ENCODE measurements around the gene MYL10. TPM values are rescaled to one million over a fixed set of nuclear protein-coding genes. Genes with fewer than 3 reads are reported as not detected.

Gene MYL10
- total RNA-seq, 1 experiment from 2014 or later, result not detected

DNA sequence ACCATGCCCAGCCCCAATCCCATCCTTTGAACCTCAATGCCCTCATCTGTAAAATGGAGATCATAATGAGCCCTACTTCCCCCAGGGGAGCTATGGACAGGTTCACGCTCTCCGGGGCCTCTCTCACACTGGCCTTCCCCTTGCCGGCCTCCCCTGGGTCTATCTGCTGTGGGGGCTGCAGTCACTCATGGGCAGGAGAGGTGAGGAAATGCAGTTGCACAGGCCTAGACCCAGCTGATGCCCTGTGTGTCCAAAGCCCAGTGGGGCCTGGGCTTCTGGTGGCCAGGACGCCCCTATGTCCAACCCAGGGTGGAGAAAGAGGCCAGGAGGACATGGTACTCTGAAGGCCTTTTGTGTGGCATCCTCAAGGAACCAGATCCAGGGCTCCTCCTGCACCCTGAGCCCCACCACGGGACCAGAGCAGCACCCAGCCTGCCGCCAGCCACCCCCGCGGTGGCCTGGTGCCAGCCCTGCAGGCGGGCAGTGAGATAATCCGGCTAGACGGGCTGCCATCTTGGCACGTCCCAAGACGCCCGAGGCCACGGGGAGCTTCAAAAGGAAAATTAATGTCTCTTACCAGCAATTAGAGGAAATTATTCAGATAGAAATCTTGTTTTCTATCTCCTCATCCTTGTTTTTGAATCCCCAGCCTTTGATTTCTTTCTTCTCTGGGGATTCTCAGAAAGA, 39.0 kb downstream of the MYL10 start:
- in situ Hi-C loops (cut with HindIII; ENCODE audit: low pct_unique_long_range_greater_than_20kb, low sequenced_read_pairs), result no loop called here
- DNase-seq (ENCODE audit: low read depth, low spot score), result no peak

DNA sequence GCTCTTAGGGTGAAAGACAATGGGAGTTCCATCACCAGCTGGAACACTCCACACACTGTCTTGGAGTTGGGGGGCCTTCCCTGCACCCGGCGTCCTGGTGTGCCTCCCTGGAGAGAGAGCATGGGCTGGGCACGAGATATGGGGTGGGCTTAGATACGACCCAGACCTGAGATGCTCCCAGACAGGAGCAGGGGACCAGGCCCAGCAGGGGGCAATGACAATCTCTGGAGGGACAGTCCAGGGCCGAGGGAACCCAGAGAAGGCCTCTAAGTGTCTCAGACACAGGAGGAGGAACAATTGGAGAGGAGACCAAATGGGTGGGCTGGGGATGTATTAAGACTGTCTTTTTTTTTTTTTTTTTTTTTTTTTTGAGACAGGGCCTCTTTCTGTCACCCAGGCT, 40.0 kb downstream of the MYL10 start:
- in situ Hi-C loops (cut with HindIII; ENCODE audit: low pct_unique_long_range_greater_than_20kb, low sequenced_read_pairs), result no loop called here

DNA sequence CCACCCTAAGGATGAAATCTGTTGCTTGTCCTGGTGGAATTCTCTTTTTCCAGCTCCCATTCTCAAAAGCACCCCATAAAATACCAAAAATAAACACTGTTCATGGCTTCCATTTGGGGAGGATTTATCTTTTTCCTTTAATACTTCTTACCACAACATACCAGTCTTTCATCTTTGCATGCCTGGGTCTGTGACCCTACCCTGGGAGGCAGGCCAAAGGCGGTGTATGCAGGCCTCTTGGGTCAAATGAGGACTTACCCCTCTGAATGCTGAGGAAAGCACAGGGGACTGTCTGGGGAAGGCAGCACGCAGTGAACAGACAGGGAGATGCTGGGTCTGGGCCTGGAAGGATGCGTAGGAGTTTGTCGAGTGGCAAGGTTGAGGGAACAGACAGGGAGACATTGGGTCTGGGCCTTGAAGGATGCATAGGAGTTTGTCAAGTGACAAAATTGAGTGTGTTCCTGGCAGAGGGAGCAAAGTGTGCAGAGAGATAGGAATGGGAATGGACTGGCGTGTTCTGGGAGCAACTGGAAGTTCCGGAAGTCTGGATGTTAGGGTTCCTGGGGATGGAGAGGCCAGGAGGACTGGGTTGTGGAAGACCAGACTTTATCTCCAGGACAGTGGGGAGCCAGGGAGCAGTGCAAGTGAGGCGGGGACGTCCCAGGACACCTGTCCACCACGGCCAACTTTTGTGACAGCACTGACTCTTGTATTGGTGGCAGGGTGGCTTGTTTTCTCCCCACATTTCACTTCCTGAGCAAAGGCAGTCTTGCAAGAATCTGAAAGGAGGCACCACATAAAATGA, 40.8 kb downstream of the MYL10 start:
- in situ Hi-C loops (cut with HindIII; ENCODE audit: low pct_unique_long_range_greater_than_20kb, low sequenced_read_pairs), result no loop called here
- DNase-seq (ENCODE audit: low read depth, low spot score), result no peak

More for the DNA sequence above, 40.0 kb downstream of the MYL10 start:
- no peak for DNase-seq (ENCODE audit: low read depth, low spot score)

- no peak for DNase-seq (ENCODE audit: low read depth, low spot score)
- in situ Hi-C loops (cut with HindIII; ENCODE audit: low pct_unique_long_range_greater_than_20kb, low sequenced_read_pairs), result no loop called here
These were observed 42.0 kb downstream of the MYL10 start for GRCh38 chr7:101586906-101587677.

GRCh38 chr7:101586078-101586905, 42.8 kb downstream of the MYL10 start:
- no peak for DNase-seq (ENCODE audit: low read depth, low spot score)
- in situ Hi-C loops (cut with HindIII; ENCODE audit: low pct_unique_long_range_greater_than_20kb, low sequenced_read_pairs), result no loop called here

- in situ Hi-C loops (cut with HindIII; ENCODE audit: low pct_unique_long_range_greater_than_20kb, low sequenced_read_pairs), result no loop called here
- no peak for DNase-seq (ENCODE audit: low read depth, low spot score)
These were observed 46.1 kb downstream of the MYL10 start for GRCh38 chr7:101582971-101583370.

- no peak for DNase-seq (ENCODE audit: low read depth, low spot score)
- in situ Hi-C loops (cut with HindIII; ENCODE audit: low pct_unique_long_range_greater_than_20kb, low sequenced_read_pairs), result no loop called here
These were observed 47.2 kb downstream of the MYL10 start for GRCh38 chr7:101581891-101582290.

DNA sequence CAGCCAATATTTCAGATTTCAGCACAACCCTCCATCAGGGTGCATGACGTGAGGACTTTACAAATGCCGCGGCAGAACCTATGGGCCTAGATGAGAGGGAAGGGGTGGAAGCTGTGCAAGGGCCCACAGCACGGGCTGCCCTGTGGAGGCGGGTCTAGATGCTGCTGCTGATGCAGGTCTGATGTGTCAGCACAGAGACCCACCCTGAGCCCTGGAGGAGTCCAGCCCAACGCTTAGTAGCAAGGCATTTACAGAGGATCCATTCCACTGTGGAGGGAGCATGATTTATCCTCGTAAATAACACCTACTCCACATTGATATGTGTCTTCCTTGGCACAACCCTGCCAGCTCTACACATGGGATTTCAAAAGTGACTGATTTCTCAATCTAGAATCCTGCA, 48.5 kb downstream of the MYL10 start:
- no peak for DNase-seq (ENCODE audit: low read depth, low spot score)
- in situ Hi-C loops (cut with HindIII; ENCODE audit: low pct_unique_long_range_greater_than_20kb, low sequenced_read_pairs), result no loop called here

- in situ Hi-C loops (cut with HindIII; ENCODE audit: low pct_unique_long_range_greater_than_20kb, low sequenced_read_pairs), result no loop called here
- DNase-seq (ENCODE audit: low read depth, low spot score), result no peak
These were observed 50.5 kb downstream of the MYL10 start for GRCh38 chr7:101578552-101578951.

DNA sequence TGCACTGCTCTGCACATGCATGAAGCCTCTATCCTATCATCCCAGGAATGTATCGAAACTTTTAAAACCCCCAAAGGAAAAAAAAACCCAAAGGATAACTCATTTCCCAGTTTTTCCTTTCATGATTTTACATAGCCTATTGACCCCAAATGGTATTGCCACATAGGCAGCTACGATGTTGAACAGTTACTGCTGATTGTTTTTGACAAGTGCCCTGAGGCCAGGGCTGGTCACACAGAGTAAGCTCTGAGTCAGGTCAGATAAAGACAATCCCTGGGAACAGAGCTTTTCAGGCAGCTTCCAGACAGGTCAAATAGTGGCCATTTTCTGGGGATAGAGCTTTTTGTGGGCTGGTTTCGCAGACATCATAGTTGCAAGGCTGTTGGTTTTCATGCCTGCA, 52.1 kb downstream of the MYL10 start:
- no peak for DNase-seq (ENCODE audit: low read depth, low spot score)
- in situ Hi-C loops (cut with HindIII; ENCODE audit: low pct_unique_long_range_greater_than_20kb, low sequenced_read_pairs), result no loop called here

DNA sequence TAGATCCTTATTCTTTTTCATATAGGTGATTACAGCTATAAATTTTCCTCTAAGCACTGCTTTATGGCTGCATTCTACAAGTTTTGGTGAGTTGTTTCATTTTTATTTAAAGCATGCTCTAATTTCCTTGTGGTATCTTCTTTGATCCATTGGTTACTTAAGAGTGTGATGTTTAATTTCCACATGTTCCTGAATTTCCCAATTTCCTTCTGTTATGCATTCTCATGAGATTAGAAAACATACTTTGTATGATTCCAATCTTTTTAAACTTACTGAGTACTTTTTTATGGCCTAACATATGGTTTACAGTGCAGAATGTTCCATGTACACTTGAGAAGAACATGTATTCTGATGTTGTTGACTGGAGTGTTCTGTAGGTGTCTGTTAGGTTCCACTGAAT, 53.4 kb downstream of the MYL10 start:
- in situ Hi-C loops (cut with HindIII; ENCODE audit: low pct_unique_long_range_greater_than_20kb, low sequenced_read_pairs), result no loop called here
- DNase-seq (ENCODE audit: low read depth, low spot score), result no peak

DNA sequence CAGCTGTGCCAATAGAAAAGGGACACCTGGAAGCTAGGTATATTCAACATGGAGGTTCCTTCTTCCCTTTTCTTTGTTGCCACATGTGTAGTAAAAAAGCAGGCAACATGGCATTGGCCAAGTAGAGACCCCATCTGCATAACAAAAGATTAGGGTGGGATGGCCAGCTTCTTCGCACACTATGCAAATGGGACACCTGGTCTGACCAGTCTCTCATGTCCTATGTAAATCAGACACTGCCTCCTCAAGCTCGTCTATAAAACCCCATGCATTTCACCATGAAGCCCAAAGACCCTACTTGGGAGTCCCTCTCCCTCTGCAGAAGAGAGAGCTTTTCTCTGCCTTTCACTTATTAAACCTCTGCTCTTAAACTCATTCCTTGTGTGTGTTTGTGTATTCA, 53.9 kb downstream of the MYL10 start:
- in situ Hi-C loops (cut with HindIII; ENCODE audit: low pct_unique_long_range_greater_than_20kb, low sequenced_read_pairs), result no loop called here
- no peak for DNase-seq (ENCODE audit: low read depth, low spot score)

- no peak for DNase-seq (ENCODE audit: low read depth, low spot score)
- in situ Hi-C loops (cut with HindIII; ENCODE audit: low pct_unique_long_range_greater_than_20kb, low sequenced_read_pairs), result no loop called here
These were observed 56.9 kb downstream of the MYL10 start for GRCh38 chr7:101572156-101572555.

DNA sequence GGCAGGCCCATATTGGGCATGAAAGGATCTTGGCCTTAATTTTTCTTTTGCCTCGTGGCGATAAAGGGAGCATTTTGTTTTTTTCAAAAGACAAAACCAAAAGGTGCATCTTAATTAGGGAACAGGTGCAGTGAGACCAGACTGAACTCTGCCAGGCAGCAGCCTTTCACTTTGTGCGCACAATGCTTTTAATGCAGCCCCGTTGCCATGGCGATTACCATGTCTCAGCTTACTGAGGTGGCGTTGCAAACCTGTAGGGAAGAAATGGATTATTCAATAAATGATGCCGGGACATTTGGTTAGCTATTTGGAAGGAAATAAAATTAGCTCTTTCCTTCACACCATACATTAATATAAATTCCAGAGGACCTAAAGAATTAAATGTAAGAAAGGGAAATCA, 61.9 kb downstream of the MYL10 start:
- no peak for DNase-seq (ENCODE audit: low read depth, low spot score)
- in situ Hi-C loops (cut with HindIII; ENCODE audit: low pct_unique_long_range_greater_than_20kb, low sequenced_read_pairs), result no loop called here

DNA sequence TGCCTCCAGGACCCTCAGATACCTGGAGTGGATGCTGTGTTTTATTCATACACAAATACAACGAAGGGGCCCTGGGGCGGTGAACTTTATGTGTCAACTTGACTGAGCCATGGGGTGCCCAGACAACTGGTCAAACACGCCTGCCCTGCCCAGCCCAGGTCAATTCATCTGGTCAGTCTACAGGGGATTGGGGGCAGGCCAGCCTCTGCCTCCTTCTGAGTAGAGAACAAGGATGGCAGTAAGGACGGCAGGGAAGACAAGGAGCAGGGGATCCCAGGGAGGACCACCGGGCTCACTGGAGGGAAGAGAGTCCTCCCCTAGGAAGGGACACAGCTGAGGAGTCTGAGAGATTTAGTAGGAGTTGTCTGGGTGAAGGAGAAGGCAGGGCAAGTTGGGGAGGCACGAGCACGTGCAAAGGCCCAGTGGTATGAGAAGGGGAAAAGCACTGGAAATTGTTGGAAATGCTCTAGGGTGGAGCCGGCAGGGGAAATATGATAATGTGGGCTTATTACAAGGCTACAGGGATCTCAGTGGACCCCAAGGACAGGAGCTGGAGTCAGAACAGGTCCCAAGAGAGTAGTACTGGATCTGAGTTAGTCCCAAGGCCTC, 63.4 kb downstream of the MYL10 start:
- in situ Hi-C loops (cut with HindIII; ENCODE audit: low pct_unique_long_range_greater_than_20kb, low sequenced_read_pairs), result no loop called here
- DNase-seq (ENCODE audit: low read depth, low spot score), result no peak

DNA sequence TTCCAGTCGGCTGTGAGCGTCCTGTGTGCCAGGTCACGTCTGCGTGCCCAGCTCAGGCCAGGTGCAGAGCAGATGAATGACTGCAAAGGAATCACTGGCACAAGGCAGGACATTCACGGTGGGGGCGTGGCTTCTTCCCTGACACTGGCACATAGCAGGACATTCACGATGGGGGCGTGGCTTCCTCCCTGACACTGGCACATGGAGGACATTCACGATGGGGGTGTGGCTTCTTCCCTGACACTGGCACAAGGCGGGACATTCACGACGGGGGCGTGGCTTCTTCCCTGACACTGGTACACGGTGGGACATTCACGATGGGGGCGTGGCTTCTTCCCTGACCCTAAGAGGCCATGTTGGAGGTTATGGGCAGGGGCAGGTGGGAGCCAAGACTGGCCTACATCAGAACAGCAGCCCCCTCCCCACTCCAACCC, 64.3 kb downstream of the MYL10 start:
- DNase-seq (ENCODE audit: low read depth, low spot score), result peak; percentile 79

More for the DNA sequence above, 64.3 kb downstream of the MYL10 start:
- in situ Hi-C loops (cut with HindIII; ENCODE audit: low pct_unique_long_range_greater_than_20kb, low sequenced_read_pairs), result no loop called here

Measured in SK-MEL-5 (cell line).